GM12892 (cell line): ENCODE measurements around the gene OCIAD1.
"Not testable (repeated sequence)": the region's sequence is repeated elsewhere in the genome, so short reads cannot be mapped to it uniquely, and the experiment has no call there.

Experiments
- POLR2A ChIP-seq: IDR thresholded peaks from 2 replicates; pipeline ENCODE4 v1.6.1; 2011; ENCODE audit warnings: low read depth, low read length, control low read depth
- POLR2AphosphoS5 ChIP-seq: IDR thresholded peaks from 2 replicates; pipeline ENCODE4 v1.6.1; 2011; ENCODE audit warnings: low read depth, low read length, control low read depth
- TAF1 ChIP-seq: IDR thresholded peaks from 2 replicates; pipeline ENCODE4 v1.6.1; 2011; ENCODE audit warnings: low read depth, mild to moderate bottlenecking, control low read depth, low read length, borderline replicate concordance

DNA sequence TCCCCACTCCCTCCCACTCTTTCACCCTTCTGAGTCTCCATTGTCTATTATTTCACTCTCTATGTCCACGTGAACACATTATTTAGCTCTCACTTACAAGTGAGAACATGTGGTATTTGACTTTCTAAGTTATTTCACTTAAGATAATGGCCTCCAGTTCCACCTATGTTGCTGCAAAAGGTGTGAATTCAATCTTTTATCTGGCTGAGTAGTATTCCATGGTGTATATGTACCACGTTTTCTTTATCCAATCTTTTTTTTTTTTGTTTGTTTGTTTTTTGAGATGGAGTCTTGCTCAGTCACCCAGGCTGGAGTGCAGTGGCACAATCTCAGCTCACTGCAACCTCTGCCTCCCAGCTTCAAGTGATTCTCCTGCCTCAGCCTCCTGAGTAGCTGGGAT lies 30.7 kb upstream of the OCIAD1 start:
- TF ChIP-seq POLR2A, TAF1, POLR2AphosphoS5: not testable (repeated sequence)
